ENCODE results near the gene ATP13A2.
"Not testable (repeated sequence)": the region's sequence is repeated elsewhere in the genome, so short reads cannot be mapped to it uniquely, and the experiment has no call there.

The ATP13A2 gene

GRCh38 chr1:16978139-16978538, 33.6 kb downstream of the ATP13A2 start:
- no peak for DNase-seq

GRCh38 chr1:16977377-16977776, 34.4 kb downstream of the ATP13A2 start:
- no peak for DNase-seq

- DNase-seq, result no peak
Measured at GRCh38 chr1:16976966-16977365, 34.8 kb downstream of the ATP13A2 start.

GRCh38 chr1:16975838-16976237, 35.9 kb downstream of the ATP13A2 start:
- DNase-seq, result no peak

GRCh38 chr1:16975211-16975610, 36.5 kb downstream of the ATP13A2 start:
- no peak for DNase-seq

GRCh38 chr1:16973215-16973614, 38.5 kb downstream of the ATP13A2 start:
- no peak for DNase-seq

GRCh38 chr1:16972189-16972895, 39.4 kb downstream of the ATP13A2 start:
- no peak for DNase-seq

GRCh38 chr1:16971341-16972188, 40.2 kb downstream of the ATP13A2 start:
- no peak for DNase-seq

GRCh38 chr1:16970132-16970910, 41.4 kb downstream of the ATP13A2 start:
- no peak for DNase-seq

GRCh38 chr1:16969651-16970050, 42.1 kb downstream of the ATP13A2 start:
- no peak for DNase-seq

GRCh38 chr1:16969057-16969611, 42.6 kb downstream of the ATP13A2 start:
- no peak for DNase-seq

- no peak for DNase-seq
Measured at GRCh38 chr1:16968372-16968771, 43.4 kb downstream of the ATP13A2 start.

GRCh38 chr1:16967962-16968361, 43.8 kb downstream of the ATP13A2 start:
- DNase-seq, result no peak

GRCh38 chr1:16967095-16967575, 44.6 kb downstream of the ATP13A2 start:
- no peak for DNase-seq

- no peak for DNase-seq
Measured at GRCh38 chr1:16966282-16966681, 45.4 kb downstream of the ATP13A2 start.

GRCh38 chr1:16965486-16966067, 46.2 kb downstream of the ATP13A2 start:
- DNase-seq, result peak in 1 of 3 donors; percentile 24

- DNase-seq, result not testable (repeated sequence)
Measured at GRCh38 chr1:16964169-16964568, 47.6 kb downstream of the ATP13A2 start.

- DNase-seq, result no peak
Measured at GRCh38 chr1:16961297-16962133, 50.2 kb downstream of the ATP13A2 start.

- peak; percentile 85 to 92 (median 86) for DNase-seq
Measured at GRCh38 chr1:16960560-16961296, 51.0 kb downstream of the ATP13A2 start.

GRCh38 chr1:16958475-16958874, 53.3 kb downstream of the ATP13A2 start:
- DNase-seq, result no peak

GRCh38 chr1:16957731-16958130, 54.0 kb downstream of the ATP13A2 start:
- DNase-seq, result no peak

All from suppressor macrophage treated with lipopolysaccharide for 1 hour (primary cell).